HepG2 (cell line): ENCODE results near the gene CAMK4.

Experiments used
- ZNF121 ChIP-seq: sonication (generic); formaldehyde crosslinking; IDR thresholded peaks from 2 replicates; pipeline ENCODE4 v1.5.0; 2020; ENCODE audit warnings: mild to moderate bottlenecking, missing genetic modification reagents
- ZNF510 ChIP-seq: sonication (generic); formaldehyde crosslinking; IDR thresholded peaks from 2 replicates; pipeline ENCODE4 v1.4.0; 2020; ENCODE audit warnings: low read depth, mild to moderate bottlenecking, missing genetic modification reagents
- TF ChIP-seq, protein P1 (sequence below): sonication (generic); formaldehyde crosslinking; IDR thresholded peaks from 2 replicates; pipeline ENCODE4 v1.4.0; 2020; ENCODE audit warnings: missing genetic modification reagents
- TF ChIP-seq, protein P2 (sequence below): IDR thresholded peaks from 2 replicates; pipeline ENCODE4 v1.6.1; 2012; ENCODE audit warnings: inconsistent platforms
- TF ChIP-seq, protein P3 (sequence below), 2 experiments: IDR thresholded peaks; 2 replicates each; pipeline ENCODE4 v1.6.1; 2011 to 2012; ENCODE audit warnings: low read length in 2 of 2, borderline replicate concordance in 1 of 2, low read depth in 1 of 2, mild to moderate bottlenecking in 1 of 2, moderate library complexity in 1 of 2

DNA sequence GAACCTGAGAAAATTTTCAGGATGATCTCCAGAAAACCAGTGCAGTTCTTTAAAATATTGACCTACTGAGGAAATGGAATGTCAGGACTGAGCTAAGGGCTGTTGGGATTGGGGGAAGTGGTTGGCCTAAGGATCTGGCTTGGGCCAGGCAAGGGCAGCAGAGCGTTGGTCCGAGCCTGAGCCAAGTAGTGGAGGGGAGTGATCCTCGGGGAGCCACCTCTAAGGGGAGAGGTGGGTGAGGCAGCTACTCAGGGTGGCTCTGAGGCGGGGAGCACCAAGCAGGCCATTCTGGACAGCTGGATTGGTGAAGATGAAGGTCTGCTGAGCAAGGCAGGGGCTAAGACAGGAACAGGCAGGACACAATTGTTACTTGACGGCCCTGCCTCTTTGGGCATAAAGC is 11.5 kb downstream of the CAMK4 start:
- TF ChIP-seq ZNF121 (CRISPR knock-in tag) (no peak), ZNF510 (CRISPR knock-in tag) (no peak)
- TF ChIP-seq, protein P1, sequence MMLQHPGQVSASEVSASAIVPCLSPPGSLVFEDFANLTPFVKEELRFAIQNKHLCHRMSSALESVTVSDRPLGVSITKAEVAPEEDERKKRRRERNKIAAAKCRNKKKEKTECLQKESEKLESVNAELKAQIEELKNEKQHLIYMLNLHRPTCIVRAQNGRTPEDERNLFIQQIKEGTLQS (CRISPR knock-in tag), result no peak
- TF ChIP-seq, protein P2, sequence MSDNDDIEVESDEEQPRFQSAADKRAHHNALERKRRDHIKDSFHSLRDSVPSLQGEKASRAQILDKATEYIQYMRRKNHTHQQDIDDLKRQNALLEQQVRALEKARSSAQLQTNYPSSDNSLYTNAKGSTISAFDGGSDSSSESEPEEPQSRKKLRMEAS, result no peak
- TF ChIP-seq, protein P3, sequence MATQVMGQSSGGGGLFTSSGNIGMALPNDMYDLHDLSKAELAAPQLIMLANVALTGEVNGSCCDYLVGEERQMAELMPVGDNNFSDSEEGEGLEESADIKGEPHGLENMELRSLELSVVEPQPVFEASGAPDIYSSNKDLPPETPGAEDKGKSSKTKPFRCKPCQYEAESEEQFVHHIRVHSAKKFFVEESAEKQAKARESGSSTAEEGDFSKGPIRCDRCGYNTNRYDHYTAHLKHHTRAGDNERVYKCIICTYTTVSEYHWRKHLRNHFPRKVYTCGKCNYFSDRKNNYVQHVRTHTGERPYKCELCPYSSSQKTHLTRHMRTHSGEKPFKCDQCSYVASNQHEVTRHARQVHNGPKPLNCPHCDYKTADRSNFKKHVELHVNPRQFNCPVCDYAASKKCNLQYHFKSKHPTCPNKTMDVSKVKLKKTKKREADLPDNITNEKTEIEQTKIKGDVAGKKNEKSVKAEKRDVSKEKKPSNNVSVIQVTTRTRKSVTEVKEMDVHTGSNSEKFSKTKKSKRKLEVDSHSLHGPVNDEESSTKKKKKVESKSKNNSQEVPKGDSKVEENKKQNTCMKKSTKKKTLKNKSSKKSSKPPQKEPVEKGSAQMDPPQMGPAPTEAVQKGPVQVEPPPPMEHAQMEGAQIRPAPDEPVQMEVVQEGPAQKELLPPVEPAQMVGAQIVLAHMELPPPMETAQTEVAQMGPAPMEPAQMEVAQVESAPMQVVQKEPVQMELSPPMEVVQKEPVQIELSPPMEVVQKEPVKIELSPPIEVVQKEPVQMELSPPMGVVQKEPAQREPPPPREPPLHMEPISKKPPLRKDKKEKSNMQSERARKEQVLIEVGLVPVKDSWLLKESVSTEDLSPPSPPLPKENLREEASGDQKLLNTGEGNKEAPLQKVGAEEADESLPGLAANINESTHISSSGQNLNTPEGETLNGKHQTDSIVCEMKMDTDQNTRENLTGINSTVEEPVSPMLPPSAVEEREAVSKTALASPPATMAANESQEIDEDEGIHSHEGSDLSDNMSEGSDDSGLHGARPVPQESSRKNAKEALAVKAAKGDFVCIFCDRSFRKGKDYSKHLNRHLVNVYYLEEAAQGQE (IDR thresholded peaks at IDR 0.05; ENCODE audit: borderline replicate concordance in 1 of 2, low read depth in 1 of 2, low read length in 2 of 2), result no peak
